GM18870 (cell line): ENCODE measurements around the gene PTPRE.

Experiments used
- ATAC-seq: cut with Tn5 transposase; IDR thresholded peaks from one replicate; pipeline ENCODE4 v1.9.1; 2021; ENCODE audit warnings: moderate library complexity; ENCODE audit not compliant: unreplicated experiment

The PTPRE gene

DNA sequence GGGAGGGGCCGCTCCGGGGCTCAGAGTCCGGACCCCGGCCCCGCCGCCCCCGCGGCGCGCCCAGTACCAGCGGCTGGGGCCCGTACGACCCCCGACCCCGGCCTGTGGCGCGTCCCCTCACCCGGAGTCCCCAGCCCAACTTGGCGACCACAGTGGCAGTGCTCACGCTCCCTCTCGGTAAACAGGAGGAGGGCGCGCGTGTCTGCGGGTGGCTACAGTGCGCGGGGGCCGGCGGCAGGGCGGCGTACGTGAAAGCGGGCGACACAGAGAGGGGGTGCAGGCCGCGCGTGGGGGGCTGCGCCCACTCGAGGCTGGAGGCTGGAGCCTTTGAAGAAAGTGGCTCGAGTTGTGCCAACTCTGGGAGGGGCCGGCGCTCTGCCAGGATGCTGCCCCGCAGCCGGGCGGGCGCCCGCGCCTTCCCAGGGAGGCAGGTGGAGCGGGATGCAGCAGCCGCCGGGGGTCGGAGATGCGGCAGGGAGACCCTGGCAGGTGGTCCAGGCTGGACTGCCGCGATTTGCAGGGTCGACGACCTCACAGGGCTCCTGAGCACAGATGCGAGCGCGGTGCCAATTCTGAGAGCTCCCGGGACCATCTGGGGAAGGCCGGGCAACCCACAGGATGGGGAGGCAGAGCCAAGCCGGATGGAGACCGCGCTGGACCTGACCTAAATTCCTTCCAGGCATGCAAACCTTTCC is 655 bp downstream of the PTPRE start:
- no peak for ATAC-seq

DNA sequence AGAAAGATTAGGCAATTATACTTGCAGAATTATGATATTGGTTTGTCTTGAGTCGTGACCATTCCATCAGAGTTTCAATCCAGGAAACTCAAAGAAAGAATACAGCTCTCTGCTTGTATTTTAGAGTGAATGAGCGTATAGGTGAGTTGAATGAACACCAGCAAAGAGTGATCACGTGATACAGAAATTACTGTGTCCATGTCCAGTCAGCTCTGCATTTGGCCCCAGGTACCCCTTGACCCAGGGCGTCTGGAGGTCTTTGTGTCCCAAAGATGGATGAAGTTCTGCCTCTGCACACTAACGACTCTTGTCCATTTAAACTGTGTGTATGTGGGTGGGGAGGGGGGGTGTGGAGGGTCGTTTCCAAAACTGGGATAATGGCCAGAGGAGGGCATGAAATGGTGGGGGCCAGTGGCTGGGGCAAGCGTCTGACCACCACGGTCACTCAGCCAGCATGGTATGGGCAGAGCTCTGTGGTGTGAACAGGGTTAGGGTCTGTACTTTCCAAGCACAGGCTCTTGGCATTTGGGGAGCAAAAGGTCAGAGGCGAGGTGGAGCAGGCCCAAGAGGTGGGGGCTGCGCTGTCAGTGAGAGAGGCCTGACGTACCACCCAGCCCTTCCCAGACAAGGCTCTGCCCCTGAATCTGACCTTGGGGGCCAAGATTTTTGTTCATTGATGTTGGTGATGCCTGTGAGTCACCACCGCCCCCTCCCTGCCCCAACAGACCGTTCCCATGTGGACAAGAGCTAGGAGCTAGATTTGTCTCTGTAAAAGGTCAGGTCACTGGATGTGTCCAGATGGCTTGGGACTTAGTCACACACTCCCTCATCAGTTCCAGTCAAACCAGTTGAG is 1.4 kb downstream of the PTPRE start:
- ATAC-seq: no peak

DNA sequence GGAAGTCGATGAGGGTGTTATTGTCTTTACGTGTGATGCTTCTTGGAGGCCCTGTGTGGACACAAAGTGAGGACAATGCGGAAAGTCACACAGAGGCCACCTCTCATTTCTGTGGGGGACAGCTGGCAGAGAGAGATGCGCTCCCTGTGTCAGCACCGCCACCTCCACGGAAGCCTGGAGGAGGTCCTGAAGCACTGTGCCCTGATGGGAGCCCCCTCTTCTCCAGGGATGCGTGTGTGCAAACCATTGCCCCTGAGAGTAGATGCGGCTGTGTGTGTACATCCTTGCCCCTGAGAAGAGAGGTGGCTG is 2.0 kb downstream of the PTPRE start:
- no peak for ATAC-seq

DNA sequence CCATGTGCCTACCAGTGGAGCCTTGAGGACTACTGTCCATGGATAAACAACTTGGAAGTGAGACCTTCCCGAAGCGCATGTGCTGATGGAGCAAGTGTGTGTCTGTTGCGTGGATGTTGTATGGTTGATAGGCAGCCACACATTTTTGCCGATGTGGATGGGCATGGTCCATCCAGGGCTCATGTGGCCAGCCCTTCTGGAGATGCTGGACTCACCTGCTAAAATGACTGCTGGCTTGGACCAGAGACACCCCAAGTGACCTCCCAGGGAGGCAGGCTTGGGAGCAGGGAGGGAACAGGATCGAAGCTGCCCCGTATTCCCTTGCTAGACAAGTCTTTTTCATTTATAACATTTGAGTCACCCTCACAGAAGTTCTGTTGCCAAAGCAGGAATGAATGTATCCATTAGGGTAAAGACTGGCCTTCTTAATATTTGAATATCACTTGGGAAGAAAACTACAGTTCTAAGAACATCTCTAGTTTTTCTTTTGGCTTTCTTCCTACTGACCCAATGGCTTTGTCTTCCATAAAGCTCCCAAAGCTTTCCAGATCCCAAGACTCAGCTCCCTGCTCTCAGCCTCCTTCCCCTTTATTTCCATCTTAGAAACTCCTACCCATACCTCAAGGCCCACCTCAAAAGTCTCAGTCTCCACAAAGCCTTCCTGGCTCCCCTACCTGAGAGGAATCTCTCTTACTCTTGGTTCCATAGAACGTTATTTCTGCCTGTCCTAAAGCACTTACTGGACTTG is 3.0 kb downstream of the PTPRE start:
- ATAC-seq: no peak

DNA sequence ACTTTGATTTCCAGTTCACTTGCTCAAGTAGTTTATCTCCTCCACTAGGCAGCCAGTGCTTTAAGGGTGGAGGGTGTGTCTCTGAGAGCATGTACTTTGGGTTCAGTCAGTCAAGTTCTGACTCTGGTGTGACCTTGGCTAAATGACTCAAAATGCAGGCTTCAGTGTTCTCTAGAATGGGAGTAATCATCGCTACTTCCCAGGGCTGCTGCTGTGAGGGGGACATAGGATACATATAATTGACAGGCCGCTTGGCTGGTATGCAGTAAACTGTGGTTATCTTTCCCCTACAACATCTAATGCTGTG is 3.5 kb downstream of the PTPRE start:
- ATAC-seq: no peak

DNA sequence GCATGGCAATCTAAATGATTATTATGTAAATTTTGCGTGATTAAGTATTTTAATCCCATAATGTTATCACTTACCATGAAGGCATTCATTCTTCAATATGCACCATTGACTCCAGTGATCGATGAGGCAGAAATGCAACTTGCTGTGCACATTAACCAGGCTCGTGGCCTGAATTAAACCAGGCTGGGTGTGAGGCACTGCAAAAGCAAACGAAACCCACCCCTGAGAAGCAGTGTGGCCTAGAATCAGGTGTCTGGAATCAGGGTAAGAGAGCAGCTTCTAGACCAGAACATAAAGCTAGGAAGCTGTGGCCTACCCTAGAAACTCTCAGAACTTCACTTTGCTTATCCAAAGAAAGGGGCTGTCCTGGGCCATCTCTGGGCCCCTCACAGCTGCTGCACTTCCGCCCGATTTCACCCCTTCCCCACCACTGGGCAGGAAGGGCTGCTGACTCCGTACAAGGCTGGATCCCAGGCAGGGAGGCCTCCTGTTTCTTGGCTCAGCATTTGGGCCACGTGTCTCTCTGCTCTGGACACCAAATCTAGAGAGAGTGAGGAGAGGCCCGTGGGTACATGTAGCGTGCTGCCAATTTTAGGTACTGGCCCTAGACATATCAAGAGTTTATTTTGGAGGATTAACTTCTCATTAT is 4.4 kb downstream of the PTPRE start:
- no peak for ATAC-seq

DNA sequence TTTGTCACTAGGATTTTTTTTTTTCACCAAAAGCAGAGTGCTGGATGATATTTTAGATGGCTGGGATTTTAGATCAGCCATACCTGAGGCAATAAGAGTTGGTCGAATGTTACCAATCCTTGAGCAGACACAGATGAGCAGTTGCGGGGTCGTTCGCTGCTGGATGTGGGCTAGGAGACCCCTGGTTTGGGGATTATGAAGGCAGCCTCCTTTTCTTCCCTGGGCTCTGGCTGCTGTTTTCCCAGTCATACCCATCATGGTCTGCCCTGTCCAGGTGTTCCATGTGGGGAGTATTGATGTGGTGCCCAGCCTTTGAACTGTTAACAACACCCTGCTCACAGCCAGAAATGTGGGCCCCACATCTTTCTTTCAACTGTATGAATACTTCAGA is 5.0 kb downstream of the PTPRE start:
- no peak for ATAC-seq

DNA sequence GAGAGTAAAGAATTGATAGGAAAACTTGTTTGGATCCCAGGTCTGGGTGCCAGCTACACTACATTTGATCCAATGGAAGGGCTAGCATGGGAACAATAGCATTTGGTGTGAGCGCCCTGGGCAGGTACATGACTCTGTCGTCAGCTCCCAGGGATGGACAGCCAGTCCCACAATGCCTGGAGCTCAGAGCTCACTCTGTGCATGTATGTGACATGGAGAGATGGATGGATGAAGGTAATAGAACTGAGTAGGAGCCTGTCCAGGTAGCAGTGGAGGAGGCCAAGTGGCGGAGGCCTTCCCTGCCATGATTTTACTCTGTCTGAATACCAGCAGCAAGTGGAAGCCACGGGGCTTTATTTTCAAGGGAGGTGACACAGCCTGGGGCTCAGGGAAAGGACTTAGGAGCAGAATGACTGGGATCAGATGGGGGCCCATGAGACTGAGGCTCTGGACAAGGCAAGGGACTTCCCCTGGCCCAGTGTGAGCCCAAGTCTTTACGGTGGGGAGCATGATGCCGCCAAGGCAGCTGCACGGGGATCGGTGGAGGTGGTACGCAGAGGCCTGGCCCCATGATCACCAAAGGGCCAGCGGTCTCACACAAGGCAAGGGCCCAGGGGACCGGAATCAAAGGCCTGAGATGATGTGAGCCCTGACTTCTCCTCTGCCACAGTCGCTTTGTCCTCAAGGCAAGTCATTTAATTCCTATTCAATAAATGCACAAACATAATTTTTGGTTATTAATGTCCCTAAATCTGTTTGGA is 5.9 kb downstream of the PTPRE start:
- no peak for ATAC-seq

DNA sequence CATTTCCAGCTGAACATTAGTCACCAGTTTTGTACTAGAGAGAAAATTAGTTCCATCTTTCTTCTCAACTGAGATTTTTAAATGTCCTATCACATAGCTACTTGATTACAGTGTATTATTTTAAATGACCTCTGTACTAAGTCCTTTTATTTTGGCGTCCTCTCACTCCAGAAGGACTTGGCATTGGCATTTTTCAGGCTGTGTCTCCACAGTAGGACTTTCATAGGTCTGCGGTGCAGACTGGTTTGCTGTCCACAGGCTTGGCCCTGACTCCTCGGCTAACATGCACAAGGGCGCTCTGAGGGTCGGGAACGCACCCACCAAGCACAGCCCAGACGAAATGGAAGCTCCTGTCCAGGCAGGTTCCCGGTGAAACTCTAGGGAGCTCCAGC is 6.5 kb downstream of the PTPRE start:
- ATAC-seq: no peak

DNA sequence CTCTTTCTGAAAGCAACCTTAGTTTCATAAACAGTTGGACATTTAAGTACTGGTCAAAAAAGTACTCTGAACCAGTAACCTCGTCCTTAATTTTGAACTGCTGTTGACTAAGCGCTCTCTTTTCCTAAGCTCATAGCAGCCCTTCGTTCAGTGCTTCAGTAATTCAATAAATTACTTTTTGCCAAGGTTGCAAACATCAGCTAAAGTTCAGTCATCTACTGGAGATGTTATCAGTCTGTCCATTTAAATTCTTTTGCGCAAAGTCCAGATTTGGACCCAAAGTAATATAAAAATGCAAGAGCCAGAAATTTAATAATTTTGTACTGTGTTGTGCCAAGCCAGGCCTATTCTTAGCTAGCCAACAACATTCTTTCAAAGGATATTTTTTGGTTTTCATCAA is 8.4 kb downstream of the PTPRE start:
- no peak for ATAC-seq

DNA sequence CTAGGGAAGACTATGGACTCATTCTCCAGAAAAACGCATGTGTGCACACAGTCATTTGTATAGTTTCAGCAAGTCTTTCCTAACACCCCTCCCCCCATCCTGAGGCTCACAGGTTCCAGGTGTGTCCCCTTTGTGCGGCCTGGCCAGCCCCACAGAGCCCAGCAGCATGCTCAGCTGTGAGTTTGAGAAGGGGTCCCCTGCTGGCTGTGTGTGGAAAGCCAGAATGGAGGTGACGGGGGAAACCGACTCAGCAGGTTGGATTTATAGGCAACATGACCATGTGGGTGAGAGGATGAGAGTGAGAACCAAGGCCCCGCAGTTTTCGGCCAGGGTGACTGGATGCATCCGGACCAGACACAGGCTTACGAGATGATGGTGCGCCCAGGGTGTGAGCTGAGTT is 9.9 kb downstream of the PTPRE start:
- no peak for ATAC-seq

DNA sequence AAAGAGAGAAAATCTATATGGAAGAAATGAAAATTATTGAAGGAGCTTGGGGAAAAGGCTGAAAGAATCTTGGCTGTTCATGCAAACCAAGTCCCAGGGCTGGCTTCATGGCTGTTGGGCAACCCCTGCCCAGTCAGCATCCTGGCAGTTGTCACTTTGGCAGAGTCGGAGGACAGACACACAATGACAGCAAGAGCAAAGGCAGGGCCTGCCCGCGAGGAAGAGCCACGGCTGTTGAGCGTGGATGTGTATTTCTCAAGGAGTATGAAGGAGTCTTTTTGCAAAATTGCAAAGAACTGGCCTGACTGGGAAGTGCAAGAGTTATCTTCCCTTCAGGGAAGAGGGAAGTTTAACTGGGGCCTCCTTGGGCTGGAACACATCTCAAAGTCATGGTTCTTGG is 11.7 kb downstream of the PTPRE start:
- ATAC-seq: no peak

DNA sequence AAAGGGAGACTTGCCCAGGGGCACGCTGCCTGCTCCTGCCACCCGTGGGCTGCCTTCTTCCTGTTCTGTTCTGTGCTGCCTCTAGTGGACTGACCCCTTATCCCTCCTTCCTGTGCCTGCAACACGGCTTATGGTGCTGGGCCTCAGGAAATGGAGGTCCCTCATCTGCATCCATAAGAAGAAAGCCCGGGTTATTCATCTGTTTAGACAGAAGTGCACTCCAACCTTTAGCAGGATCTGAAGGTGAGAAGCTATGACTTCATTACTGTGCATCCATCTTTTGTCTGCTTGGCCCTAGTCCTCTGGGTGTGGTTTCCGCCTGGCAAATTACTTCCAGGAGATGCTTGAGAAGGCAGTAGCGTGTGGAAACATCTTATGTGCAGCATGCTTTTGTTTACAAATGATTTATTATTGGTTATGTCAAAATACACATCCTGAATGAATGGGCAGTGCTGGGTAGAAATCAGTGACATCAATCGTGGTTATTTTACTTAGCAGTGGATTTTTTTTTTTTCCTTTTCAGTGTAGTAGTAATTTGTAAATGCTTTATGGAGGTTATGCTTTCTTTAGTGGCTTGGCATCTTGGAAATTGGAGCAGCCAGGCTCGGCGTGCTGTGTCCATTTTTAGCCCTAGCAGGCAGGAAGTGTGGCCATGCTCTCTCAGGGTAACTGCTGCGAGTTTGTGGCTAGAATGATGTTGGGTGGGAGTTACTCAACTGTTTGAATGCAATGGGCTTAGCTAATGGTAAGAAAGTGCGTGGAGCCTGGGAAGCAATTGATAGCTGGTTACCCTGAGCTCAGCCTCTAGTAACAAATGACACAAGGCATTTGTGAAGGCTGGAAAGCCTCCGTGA is 12.7 kb downstream of the PTPRE start:
- no peak for ATAC-seq

DNA sequence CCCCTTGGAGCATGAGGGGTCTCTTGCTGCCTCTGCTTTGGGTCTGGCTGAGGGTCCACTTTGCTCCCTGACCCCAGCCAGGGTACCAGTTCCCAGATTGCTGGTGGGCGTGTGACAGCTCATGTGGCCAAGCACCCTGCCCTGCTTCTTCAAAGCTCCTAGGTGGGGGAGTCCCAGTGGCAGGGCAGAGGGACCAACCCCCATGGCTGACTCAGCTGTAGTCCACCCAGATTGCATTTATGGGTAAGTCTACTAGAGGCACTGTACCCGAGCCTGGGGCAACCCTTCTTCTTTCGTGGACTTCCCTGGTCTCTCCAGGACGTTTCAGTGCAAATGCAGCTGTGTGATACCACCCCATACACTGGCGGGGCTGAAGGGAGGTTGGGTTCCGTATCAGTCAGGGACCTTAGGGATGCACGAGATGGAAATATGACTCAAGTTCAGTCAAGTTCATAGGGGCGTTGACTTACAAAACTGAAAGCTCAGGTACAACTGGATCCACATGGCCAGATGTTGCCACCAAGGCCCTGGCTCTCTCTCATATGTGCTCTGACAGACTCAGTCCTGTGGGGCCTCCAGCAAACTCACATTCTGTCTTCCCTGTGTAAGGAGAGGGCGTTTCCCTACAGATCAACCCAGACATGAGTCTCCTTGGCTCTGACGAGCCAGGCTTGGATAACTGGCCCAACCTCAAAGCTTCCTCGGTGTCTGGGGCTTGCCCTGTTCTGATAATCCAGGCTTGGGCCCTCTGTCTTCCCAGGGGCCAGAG is 13.6 kb downstream of the PTPRE start:
- ATAC-seq: no peak

DNA sequence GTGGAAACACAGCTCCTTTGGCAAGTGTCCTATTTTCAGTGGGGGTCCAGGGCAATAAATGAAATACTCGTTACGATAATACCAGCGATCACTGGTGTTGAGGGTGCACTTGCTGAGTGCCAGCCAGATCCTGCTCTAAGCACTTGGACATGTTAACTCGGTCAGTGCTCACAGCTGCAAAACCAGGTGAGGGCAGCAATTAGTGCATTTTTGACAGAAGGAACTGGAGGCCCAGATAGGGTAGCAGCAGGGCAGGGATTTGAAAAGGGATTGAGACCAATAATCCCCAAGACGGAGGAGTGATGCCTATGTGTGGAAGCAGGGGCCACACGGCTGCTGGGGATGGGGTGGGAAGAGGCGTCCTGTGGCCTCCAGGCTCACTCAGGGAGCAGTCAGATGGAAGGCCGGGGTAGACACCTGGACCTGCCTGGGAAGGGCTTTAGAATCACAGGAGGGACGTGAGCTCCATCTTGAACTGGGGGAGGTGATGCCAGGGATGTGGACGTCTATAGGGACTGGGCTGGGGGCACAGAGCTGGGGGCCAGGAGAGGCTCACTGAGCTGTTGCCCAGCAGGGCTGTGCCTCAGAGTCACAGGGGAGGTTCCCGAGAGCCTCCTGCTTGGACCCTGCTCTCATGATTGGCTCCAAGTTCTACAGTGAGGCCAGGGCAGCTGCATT is 14.3 kb downstream of the PTPRE start:
- no peak for ATAC-seq

DNA sequence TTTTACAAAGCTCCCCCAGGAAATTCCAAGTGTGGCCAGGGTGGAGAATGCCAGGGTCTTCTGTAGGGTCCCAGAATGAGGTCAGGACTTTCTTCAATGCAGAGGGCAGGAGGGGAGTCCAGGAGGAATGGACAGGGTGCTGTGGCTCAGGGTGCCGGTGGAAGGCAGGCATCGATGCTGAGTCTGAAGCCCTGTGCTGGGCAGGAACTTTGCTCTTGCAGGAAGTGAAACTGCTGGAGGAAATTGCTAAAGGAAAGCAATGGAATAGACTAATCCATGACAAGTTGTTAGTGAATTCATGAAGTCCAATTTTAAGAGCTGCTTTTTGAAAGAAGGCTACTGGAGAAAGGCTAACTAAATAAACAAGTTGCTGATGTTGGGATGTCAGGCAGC is 14.8 kb downstream of the PTPRE start:
- no peak for ATAC-seq

DNA sequence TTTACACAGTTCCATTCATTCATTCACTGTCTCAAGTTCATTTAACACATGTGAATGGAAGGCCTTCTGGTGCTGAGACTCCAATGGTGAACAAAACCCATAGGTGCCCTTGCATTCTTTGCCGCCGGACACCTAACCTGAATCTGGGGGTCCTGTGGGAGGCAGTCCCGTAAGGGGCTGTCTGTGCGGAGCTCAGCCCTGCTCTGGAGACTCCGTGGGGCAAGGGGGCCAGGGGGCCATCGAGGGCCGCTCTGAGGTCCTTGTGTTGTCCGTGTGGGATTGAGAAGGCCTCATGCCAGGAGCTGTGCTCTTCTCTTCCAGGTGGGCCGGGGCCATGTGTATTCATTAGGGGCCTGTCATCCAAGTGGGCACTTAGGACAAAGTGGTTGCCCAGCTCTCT is 15.3 kb downstream of the PTPRE start:
- ATAC-seq: no peak

DNA sequence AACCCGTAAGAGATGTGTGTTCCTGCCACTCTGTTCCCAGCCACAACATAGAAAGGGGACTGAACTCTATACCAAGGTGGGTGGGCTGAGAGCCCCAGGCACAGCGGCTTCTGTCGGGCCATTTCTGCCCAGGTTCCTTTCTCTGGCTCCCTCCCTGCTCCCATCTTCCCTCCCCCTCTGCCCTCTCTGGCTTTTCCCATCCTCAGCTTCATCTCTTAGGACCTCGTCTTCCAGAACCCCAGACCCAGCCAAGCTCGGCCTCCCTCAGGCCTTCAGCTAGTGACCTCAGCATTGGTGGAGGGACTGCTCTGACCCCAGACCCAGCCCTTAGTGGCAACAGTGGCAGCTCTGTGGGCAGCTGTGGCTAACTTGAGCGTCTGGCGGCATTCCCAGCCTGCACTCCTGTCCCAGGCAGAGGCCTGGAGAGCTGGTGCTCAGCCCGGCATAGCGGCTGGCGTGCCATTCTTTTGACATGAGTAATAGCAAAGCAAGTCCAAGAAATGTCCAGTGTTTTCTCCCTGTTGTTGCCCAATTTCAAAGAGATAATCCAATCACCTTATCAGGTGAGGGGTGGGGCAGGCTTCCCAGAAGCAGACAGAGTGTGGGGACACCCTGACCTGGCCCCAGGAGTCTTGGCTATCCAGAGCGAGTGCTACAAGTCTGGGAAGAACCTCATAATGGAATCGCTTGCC is 15.9 kb downstream of the PTPRE start:
- ATAC-seq: no peak
